ENCODE results near the gene DGLUCY. TPM values are rescaled to one million over a fixed set of nuclear protein-coding genes. Genes with fewer than 3 reads are reported as not detected.
"Not testable (repeated sequence)": the region's sequence is repeated elsewhere in the genome, so short reads cannot be mapped to it uniquely, and the experiment has no call there.

The DGLUCY gene
- total and polyA plus RNA-seq, 7 donors: 20.4 to 135 (median 77.5) TPM

- DNase-seq (no peak), ATAC-seq (no peak)
- peaks cover 60% of the 10 kb centered on the region for H3K4me1 ChIP-seq
- no peaks in the 10 kb centered on the region for H3K9me3 ChIP-seq
- 90 to 96% (median 95%) methylated on average over 4 to 5 of the region's 5 CpGs for whole genome bisulfite sequencing, 3 donors
- intact Hi-C loops (cut with DNase I): no loop called here
- no peaks in the 10 kb centered on the region for H3K27me3 ChIP-seq (ENCODE audit: insufficient read depth in 3 of 3, low read length in 2 of 3)
- TF ChIP-seq CTCF (IDR thresholded peaks at IDR 0.05): no peak
- no peak overlapping the region for H3K4me3 ChIP-seq
- peak overlapping the region; percentile 90 for H3K27ac ChIP-seq
- peaks cover 0 to 6% of the 10 kb centered on the region in 2 donors for H3K36me3 ChIP-seq (ENCODE audit: insufficient read depth in 1 of 2, low read depth in 1 of 2)
Observed at GRCh38 chr14:91117960-91118359, 4.1 kb downstream of the DGLUCY start.

GRCh38 chr14:91118511-91119068 lies 4.7 kb downstream of the DGLUCY start:
- 97 to 99% (median 98%) methylated on average over 2 of the region's 2 CpGs for WGBS, 3 donors
- Histone ChIP-seq H3K4me1 (peaks cover 62% of the 10 kb centered on the region), H3K9me3 (no peaks in the 10 kb centered on the region), H3K27ac (peak overlapping the region; percentile 90), H3K4me3 (no peak overlapping the region), H3K36me3 (ENCODE audit: insufficient read depth in 1 of 2, low read depth in 1 of 2) (peaks cover 0 to 6% of the 10 kb centered on the region in 2 donors), H3K27me3 (ENCODE audit: insufficient read depth in 3 of 3, low read length in 2 of 3) (no peaks in the 10 kb centered on the region)
- intact Hi-C loops (cut with DNase I): no loop called here
- DNase-seq (no peak), ATAC-seq (no peak)
- no peak for TF ChIP-seq CTCF (IDR thresholded peaks at IDR 0.05)

GRCh38 chr14:91119556-91120311 lies 5.9 kb downstream of the DGLUCY start:
- TF ChIP-seq CTCF (IDR thresholded peaks at IDR 0.05): no peak
- intact Hi-C loops (cut with DNase I): loop anchor here (5.0 kb wide), 2 partner anchors 38 to 43 kb away; no protein-coding TSS in a partner anchor
- no peaks in the 10 kb centered on the region for H3K9me3 ChIP-seq
- 31 to 47% (median 33%) methylated on average over 8 of the region's 8 CpGs for WGBS, 3 donors
- no peaks in the 10 kb centered on the region for H3K27me3 ChIP-seq (ENCODE audit: insufficient read depth in 3 of 3, low read length in 2 of 3)
- peaks cover 0 to 6% of the 10 kb centered on the region in 2 donors for H3K36me3 ChIP-seq (ENCODE audit: insufficient read depth in 1 of 2, low read depth in 1 of 2)
- H3K27ac ChIP-seq: peak overlapping the region; percentile 90
- DNase-seq (peak; percentile 65 to 80), ATAC-seq (peak; percentile 92 to 96 (median 94))
- H3K4me1 ChIP-seq: peaks cover 72% of the 10 kb centered on the region
- H3K4me3 ChIP-seq: no peak overlapping the region

- H3K36me3 ChIP-seq (ENCODE audit: insufficient read depth in 1 of 2, low read depth in 1 of 2): peaks cover 0 to 6% of the 10 kb centered on the region in 2 donors
Observed at GRCh38 chr14:91123201-91123600, 9.3 kb downstream of the DGLUCY start.

GRCh38 chr14:91124406-91125270 lies 10.8 kb downstream of the DGLUCY start:
- Histone ChIP-seq H3K27ac (peak overlapping the region; percentile 90), H3K4me3 (peak overlapping the region; percentile 32), H3K4me1 (peaks cover 72% of the 10 kb centered on the region), H3K36me3 (ENCODE audit: insufficient read depth in 1 of 2, low read depth in 1 of 2) (peaks cover 0 to 12% of the 10 kb centered on the region in 2 donors)
- not testable (repeated sequence) for H3K27me3 ChIP-seq (ENCODE audit: insufficient read depth in 3 of 3, low read length in 2 of 3); DNase-seq; H3K9me3 ChIP-seq
- 36 to 49% (median 39%) methylated on average over 5 of the region's 5 CpGs for WGBS, 3 donors
- intact Hi-C loops (cut with DNase I): loop anchor here (5.0 kb wide), 3 partner anchors 33 to 43 kb away; no protein-coding TSS in a partner anchor
- peak in 1 of 4 donors; percentile 18 for ATAC-seq

More at GRCh38 chr14:91123201-91123600, 9.3 kb downstream of the DGLUCY start:
- peak in 1 of 4 donors; percentile 29 for ATAC-seq
- Histone ChIP-seq H3K4me1 (peaks cover 76% of the 10 kb centered on the region), H3K27ac (peak overlapping the region; percentile 90), H3K9me3 (no peaks in the 10 kb centered on the region), H3K4me3 (no peak overlapping the region), H3K27me3 (ENCODE audit: insufficient read depth in 3 of 3, low read length in 2 of 3) (no peaks in the 10 kb centered on the region)
- DNase-seq: peak in 1 of 2 donors; percentile 61
- TF ChIP-seq CTCF (IDR thresholded peaks at IDR 0.05): no peak
- intact Hi-C loops (cut with DNase I): loop anchor here (5.0 kb wide), 2 partner anchors 34 to 39 kb away; no protein-coding TSS in a partner anchor
- 24 to 42% (median 37%) methylated on average over 8 of the region's 8 CpGs for WGBS, 3 donors
